HepG2 (cell line): ENCODE data around the gene NTN3. TPM values are rescaled to one million over a fixed set of nuclear protein-coding genes. Genes with fewer than 3 reads are reported as not detected.
A peak's percentile ranks its signal among the peaks of the same experiment; 100 is the strongest.

Source experiments
- AGO2 ChIP-seq: fragments of 200-400 bp; formaldehyde crosslinking; optimal IDR thresholded peaks from 2 replicates; pipeline ENCODE3; 2017; ENCODE audit warnings: mild to moderate bottlenecking, low read depth, low read length, moderate library complexity
- HCFC1 ChIP-seq: fragments of 150-350 bp; IDR thresholded peaks from 2 replicates; pipeline ENCODE4 v1.6.1; 2014; ENCODE audit warnings: low read depth, low read length
- KDM6A ChIP-seq: IDR thresholded peaks from 2 replicates; pipeline ENCODE4 v1.6.1; 2016; ENCODE audit warnings: low read depth
- MAF1 ChIP-seq: sonication (generic); formaldehyde crosslinking; IDR thresholded peaks from 2 replicates; pipeline ENCODE4 v1.5.0; 2020; ENCODE audit warnings: missing genetic modification reagents, borderline replicate concordance
- MTA3 ChIP-seq: sonication (generic); formaldehyde crosslinking; IDR thresholded peaks from 2 replicates; pipeline ENCODE4 v1.4.0; 2020; ENCODE audit warnings: missing genetic modification reagents
- NBN ChIP-seq: fragments of 450-650 bp; conservative IDR thresholded peaks from 2 replicates; pipeline ENCODE4 v1.6.1; 2017
- NFIB ChIP-seq: sonication (generic); formaldehyde crosslinking; IDR thresholded peaks from 2 replicates; pipeline ENCODE4 v1.9.0; 2021; ENCODE audit warnings: missing genetic modification reagents, mild to moderate bottlenecking, borderline replicate concordance
- RARA ChIP-seq: IDR thresholded peaks from 2 replicates; pipeline ENCODE4 v1.6.1; 2016; ENCODE audit warnings: missing genetic modification reagents, missing compliant biosample characterization
- TBX2 ChIP-seq: sonication (generic); formaldehyde crosslinking; IDR thresholded peaks from 2 replicates; pipeline ENCODE4 v1.5.0; 2020; ENCODE audit warnings: missing genetic modification reagents, mild to moderate bottlenecking, borderline replicate concordance
- ZBTB7A ChIP-seq: sonication (generic); formaldehyde crosslinking; IDR thresholded peaks from 2 replicates; pipeline ENCODE4 v1.8.0; 2022; ENCODE audit warnings: mild to moderate bottlenecking, missing genetic modification reagents
- ZFP82 ChIP-seq: sonication (generic); formaldehyde crosslinking; IDR thresholded peaks from 2 replicates; pipeline ENCODE4 v1.5.1; 2020; ENCODE audit warnings: mild to moderate bottlenecking, missing genetic modification reagents, borderline replicate concordance
- ZNF124 ChIP-seq: sonication (generic); formaldehyde crosslinking; IDR thresholded peaks from 2 replicates; pipeline ENCODE4 v1.4.0; 2020; ENCODE audit warnings: missing genetic modification reagents
- ZNF431 ChIP-seq: sonication (generic); formaldehyde crosslinking; IDR thresholded peaks from 2 replicates; pipeline ENCODE4 v1.9.0; 2022; ENCODE audit warnings: missing genetic modification reagents, low read depth, mild to moderate bottlenecking, borderline replicate concordance
- polyA plus RNA-seq, 8 experiments: library from polyadenylated mRNA; depleted of rRNA in 3 of 8; stranded (reverse) in 7 of 8; unstranded in 1 of 8; fragments of >200 nt; fragmentation: Illumina TruSeq in 4 of 8; extraction: Trizol in 4 of 8; gene quantifications; 2 replicates each; pipeline versions ENCODE4 v1.2.1 to v1.2.3, GENCODE V29; 2011 to 2016; ENCODE audit warnings: low read depth in 4 of 8, missing spikeins in 1 of 8, mixed read lengths in 1 of 8; ENCODE audit not compliant: insufficient read depth in 1 of 8
- total RNA-seq, 5 experiments: library from RNA; depleted of rRNA; stranded (reverse); fragments of >200 nt; fragmentation: Illumina TruSeq; extraction: Trizol; gene quantifications; 2 replicates each; pipeline ENCODE4 v1.2.3, GENCODE V29; 2016; ENCODE audit warnings: low read depth in 1 of 5
- TF ChIP-seq, protein P1 (sequence below): sonication (generic); formaldehyde crosslinking; IDR thresholded peaks from 2 replicates; pipeline ENCODE4 v1.8.1; 2022; ENCODE audit warnings: mild to moderate bottlenecking, missing genetic modification reagents
- TF ChIP-seq, protein P2 (sequence below): sonication (generic); formaldehyde crosslinking; IDR thresholded peaks from 2 replicates; pipeline ENCODE4 v1.5.0; 2020; ENCODE audit warnings: mild to moderate bottlenecking, missing genetic modification reagents, borderline replicate concordance
- TF ChIP-seq, protein P3 (sequence below): sonication (generic); formaldehyde crosslinking; conservative IDR thresholded peaks from 2 replicates; pipeline ENCODE4 v1.5.0; 2020; ENCODE audit warnings: missing genetic modification reagents
- TF ChIP-seq, protein P4 (sequence below): sonication (generic); formaldehyde crosslinking; IDR thresholded peaks from 2 replicates; pipeline ENCODE4 v1.4.0; 2020; ENCODE audit warnings: missing genetic modification reagents

The NTN3 gene
- total and polyA plus RNA-seq, 2 of the 13 experiments (the other 11 are each of a cell fraction or from before 2014, with no cell fraction given) = 0.09 to 0.20 TPM

DNA sequence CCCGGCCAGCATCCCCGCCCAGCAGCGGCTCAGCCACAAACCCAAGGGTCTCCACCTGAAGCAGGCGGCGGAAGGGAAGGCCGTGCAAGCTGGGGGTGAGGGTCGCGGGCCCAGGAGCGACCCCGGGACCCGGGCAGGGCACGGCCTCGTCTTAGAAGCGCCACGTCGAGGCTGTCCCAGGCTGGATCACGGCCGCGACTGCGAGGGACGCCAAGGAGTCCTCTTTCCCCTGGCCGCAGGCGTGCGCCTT is 42.4 kb upstream of the NTN3 start (continued):
- TF ChIP-seq NFIB = no peak
- 0 out of 2 replicates have a peak, but pooled peaks have one; percentile 11 for TF ChIP-seq ZNF431
- TF ChIP-seq HCFC1 = no peak
- TF ChIP-seq, protein P1, sequence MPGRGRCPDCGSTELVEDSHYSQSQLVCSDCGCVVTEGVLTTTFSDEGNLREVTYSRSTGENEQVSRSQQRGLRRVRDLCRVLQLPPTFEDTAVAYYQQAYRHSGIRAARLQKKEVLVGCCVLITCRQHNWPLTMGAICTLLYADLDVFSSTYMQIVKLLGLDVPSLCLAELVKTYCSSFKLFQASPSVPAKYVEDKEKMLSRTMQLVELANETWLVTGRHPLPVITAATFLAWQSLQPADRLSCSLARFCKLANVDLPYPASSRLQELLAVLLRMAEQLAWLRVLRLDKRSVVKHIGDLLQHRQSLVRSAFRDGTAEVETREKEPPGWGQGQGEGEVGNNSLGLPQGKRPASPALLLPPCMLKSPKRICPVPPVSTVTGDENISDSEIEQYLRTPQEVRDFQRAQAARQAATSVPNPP (CRISPR knock-in tag) = 0 out of 2 replicates have a peak, but pooled peaks have one; percentile 26
- peak; percentile 81 for TF ChIP-seq ZBTB7A (CRISPR knock-in tag)
- TF ChIP-seq NBN = no peak
- peak; percentile 8 for TF ChIP-seq AGO2
- TF ChIP-seq MTA3 = 0 out of 2 replicates have a peak, but pooled peaks have one; percentile 10
- TF ChIP-seq, protein P2, sequence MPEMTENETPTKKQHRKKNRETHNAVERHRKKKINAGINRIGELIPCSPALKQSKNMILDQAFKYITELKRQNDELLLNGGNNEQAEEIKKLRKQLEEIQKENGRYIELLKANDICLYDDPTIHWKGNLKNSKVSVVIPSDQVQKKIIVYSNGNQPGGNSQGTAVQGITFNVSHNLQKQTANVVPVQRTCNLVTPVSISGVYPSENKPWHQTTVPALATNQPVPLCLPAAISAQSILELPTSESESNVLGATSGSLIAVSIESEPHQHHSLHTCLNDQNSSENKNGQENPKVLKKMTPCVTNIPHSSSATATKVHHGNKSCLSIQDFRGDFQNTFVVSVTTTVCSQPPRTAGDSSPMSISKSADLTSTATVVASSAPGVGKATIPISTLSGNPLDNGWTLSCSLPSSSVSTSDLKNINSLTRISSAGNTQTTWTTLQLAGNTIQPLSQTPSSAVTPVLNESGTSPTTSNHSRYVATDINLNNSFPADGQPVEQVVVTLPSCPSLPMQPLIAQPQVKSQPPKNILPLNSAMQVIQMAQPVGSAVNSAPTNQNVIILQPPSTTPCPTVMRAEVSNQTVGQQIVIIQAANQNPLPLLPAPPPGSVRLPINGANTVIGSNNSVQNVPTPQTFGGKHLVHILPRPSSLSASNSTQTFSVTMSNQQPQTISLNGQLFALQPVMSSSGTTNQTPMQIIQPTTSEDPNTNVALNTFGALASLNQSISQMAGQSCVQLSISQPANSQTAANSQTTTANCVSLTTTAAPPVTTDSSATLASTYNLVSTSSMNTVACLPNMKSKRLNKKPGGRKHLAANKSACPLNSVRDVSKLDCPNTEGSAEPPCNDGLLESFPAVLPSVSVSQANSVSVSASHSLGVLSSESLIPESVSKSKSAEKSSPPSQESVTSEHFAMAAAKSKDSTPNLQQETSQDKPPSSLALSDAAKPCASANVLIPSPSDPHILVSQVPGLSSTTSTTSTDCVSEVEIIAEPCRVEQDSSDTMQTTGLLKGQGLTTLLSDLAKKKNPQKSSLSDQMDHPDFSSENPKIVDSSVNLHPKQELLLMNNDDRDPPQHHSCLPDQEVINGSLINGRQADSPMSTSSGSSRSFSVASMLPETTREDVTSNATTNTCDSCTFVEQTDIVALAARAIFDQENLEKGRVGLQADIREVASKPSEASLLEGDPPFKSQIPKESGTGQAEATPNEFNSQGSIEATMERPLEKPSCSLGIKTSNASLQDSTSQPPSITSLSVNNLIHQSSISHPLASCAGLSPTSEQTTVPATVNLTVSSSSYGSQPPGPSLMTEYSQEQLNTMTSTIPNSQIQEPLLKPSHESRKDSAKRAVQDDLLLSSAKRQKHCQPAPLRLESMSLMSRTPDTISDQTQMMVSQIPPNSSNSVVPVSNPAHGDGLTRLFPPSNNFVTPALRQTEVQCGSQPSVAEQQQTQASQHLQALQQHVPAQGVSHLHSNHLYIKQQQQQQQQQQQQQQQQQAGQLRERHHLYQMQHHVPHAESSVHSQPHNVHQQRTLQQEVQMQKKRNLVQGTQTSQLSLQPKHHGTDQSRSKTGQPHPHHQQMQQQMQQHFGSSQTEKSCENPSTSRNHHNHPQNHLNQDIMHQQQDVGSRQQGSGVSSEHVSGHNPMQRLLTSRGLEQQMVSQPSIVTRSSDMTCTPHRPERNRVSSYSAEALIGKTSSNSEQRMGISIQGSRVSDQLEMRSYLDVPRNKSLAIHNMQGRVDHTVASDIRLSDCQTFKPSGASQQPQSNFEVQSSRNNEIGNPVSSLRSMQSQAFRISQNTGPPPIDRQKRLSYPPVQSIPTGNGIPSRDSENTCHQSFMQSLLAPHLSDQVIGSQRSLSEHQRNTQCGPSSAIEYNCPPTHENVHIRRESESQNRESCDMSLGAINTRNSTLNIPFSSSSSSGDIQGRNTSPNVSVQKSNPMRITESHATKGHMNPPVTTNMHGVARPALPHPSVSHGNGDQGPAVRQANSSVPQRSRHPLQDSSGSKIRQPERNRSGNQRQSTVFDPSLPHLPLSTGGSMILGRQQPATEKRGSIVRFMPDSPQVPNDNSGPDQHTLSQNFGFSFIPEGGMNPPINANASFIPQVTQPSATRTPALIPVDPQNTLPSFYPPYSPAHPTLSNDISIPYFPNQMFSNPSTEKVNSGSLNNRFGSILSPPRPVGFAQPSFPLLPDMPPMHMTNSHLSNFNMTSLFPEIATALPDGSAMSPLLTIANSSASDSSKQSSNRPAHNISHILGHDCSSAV = 0 out of 2 replicates have a peak, but pooled peaks have one; percentile 38
- no peak for TF ChIP-seq KDM6A
- peak; percentile 5; the same call in 1 of the 2 replicates for TF ChIP-seq RARA (CRISPR knock-in tag)
- 0 out of 2 replicates have a peak, but pooled peaks have one; percentile 50 for TF ChIP-seq MAF1 (CRISPR knock-in tag)
- TF ChIP-seq ZNF124 (CRISPR knock-in tag) = no peak
- no peak for TF ChIP-seq ZFP82
- TF ChIP-seq, protein P3, sequence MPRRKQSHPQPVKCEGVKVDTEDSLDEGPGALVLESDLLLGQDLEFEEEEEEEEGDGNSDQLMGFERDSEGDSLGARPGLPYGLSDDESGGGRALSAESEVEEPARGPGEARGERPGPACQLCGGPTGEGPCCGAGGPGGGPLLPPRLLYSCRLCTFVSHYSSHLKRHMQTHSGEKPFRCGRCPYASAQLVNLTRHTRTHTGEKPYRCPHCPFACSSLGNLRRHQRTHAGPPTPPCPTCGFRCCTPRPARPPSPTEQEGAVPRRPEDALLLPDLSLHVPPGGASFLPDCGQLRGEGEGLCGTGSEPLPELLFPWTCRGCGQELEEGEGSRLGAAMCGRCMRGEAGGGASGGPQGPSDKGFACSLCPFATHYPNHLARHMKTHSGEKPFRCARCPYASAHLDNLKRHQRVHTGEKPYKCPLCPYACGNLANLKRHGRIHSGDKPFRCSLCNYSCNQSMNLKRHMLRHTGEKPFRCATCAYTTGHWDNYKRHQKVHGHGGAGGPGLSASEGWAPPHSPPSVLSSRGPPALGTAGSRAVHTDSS (CRISPR knock-in tag) = no peak
- TF ChIP-seq, protein P4, sequence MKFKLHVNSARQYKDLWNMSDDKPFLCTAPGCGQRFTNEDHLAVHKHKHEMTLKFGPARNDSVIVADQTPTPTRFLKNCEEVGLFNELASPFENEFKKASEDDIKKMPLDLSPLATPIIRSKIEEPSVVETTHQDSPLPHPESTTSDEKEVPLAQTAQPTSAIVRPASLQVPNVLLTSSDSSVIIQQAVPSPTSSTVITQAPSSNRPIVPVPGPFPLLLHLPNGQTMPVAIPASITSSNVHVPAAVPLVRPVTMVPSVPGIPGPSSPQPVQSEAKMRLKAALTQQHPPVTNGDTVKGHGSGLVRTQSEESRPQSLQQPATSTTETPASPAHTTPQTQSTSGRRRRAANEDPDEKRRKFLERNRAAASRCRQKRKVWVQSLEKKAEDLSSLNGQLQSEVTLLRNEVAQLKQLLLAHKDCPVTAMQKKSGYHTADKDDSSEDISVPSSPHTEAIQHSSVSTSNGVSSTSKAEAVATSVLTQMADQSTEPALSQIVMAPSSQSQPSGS (CRISPR knock-in tag) = peak; percentile 42; the same call in 1 of the 2 replicates
- TF ChIP-seq TBX2 = 0 out of 2 replicates have a peak, but pooled peaks have one; percentile 38
